Suprapubic skin (tissue), 4 donors: ENCODE measurements around the gene PPP1R2C.

ENCODE experiments used
- EP300 ChIP-seq: sonication (generic); formaldehyde crosslinking; IDR thresholded peaks from one replicate; pipeline ENCODE4 v1.6.1; 2017; ENCODE audit warnings: antibody characterized with exemption
- POLR2A ChIP-seq, 2 donors: fragments of 450-650 bp; IDR thresholded peaks; one replicate each; pipeline ENCODE4 v1.6.1; 2017; ENCODE audit warnings: antibody characterized with exemption in 2 of 2, mild to moderate bottlenecking in 2 of 2, moderate library complexity in 2 of 2
- POLR2AphosphoS5 ChIP-seq, 3 donors: sonication (generic); formaldehyde crosslinking; IDR thresholded peaks; one replicate each; pipeline ENCODE4 v1.6.1; 2017; ENCODE audit warnings: antibody characterized with exemption in 3 of 3
- TF ChIP-seq, protein P1 (sequence below), 2 donors: fragments of 200-600 bp in 1 of 2; fragments of 450-650 bp in 1 of 2; sonication (generic) in 1 of 2; IDR thresholded peaks; one replicate each; pipeline ENCODE4 v1.5.1; 2016 to 2019; ENCODE audit warnings: antibody characterized with exemption in 2 of 2, mild to moderate bottlenecking in 1 of 2, moderate library complexity in 1 of 2

DNA sequence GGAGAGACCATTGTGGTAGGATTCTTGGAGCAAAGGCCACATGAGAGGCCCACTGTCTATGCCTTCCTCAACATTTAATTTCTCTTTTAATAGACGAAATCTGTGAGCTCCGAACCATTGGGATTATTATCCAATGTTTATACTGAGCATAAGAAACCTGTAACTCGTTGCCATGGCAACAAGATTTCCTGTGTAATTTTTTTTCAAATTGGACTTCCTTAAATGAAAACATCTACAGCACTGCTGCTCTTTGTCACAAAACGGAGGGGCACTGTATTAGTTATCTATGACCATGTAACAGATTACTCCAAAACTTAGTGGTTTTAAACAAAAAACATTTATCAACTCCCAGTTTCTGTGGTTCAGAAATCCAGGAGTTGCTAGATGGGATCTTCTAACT lies 38.7 kb downstream of the PPP1R2C start:
- TF ChIP-seq, protein P1, sequence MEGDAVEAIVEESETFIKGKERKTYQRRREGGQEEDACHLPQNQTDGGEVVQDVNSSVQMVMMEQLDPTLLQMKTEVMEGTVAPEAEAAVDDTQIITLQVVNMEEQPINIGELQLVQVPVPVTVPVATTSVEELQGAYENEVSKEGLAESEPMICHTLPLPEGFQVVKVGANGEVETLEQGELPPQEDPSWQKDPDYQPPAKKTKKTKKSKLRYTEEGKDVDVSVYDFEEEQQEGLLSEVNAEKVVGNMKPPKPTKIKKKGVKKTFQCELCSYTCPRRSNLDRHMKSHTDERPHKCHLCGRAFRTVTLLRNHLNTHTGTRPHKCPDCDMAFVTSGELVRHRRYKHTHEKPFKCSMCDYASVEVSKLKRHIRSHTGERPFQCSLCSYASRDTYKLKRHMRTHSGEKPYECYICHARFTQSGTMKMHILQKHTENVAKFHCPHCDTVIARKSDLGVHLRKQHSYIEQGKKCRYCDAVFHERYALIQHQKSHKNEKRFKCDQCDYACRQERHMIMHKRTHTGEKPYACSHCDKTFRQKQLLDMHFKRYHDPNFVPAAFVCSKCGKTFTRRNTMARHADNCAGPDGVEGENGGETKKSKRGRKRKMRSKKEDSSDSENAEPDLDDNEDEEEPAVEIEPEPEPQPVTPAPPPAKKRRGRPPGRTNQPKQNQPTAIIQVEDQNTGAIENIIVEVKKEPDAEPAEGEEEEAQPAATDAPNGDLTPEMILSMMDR (IDR thresholded peaks at IDR 0.05), result no peak
- TF ChIP-seq POLR2AphosphoS5 (IDR thresholded peaks at IDR 0.05), result no peak
- no peak for TF ChIP-seq EP300
- no peak for TF ChIP-seq POLR2A (IDR thresholded peaks at IDR 0.05)
